Measurements from ENCODE around the gene BMP4.

BMP4 gene

GRCh38 chr14:53942970-53943750 lies 13.5 kb downstream of the BMP4 start:
- Histone ChIP-seq H3K9ac (ENCODE audit: low read length) (no peak overlapping the region), H3K27me3 (ENCODE audit: control insufficient read depth in 1 of 2, insufficient read depth in 2 of 2, low read length in 2 of 2) (peaks cover 0 to 9% of the 10 kb centered on the region in 2 donors), H3K27ac (ENCODE audit: low read depth, low read length) (no peak overlapping the region), H3K4me1 (ENCODE audit: insufficient read depth, low read length) (no peaks in the 10 kb centered on the region), H3K36me3 (ENCODE audit: insufficient read depth, low read length) (no peaks in the 10 kb centered on the region), H3K4me3 (ENCODE audit: low read depth in 1 of 2, low read length in 2 of 2) (no peak overlapping the region), H3K9me3 (ENCODE audit: low read length) (no peaks in the 10 kb centered on the region)

- no peaks in the 10 kb centered on the region for H3K4me1 ChIP-seq (ENCODE audit: insufficient read depth, low read length)
- no peak overlapping the region for H3K9ac ChIP-seq (ENCODE audit: low read length)
- H3K36me3 ChIP-seq (ENCODE audit: insufficient read depth, low read length): no peaks in the 10 kb centered on the region
- no peak overlapping the region for H3K4me3 ChIP-seq (ENCODE audit: low read depth in 1 of 2, low read length in 2 of 2)
- no peaks in the 10 kb centered on the region for H3K9me3 ChIP-seq (ENCODE audit: low read length)
- no peak overlapping the region for H3K27ac ChIP-seq (ENCODE audit: low read depth, low read length)
- H3K27me3 ChIP-seq (ENCODE audit: control insufficient read depth in 1 of 2, insufficient read depth in 2 of 2, low read length in 2 of 2): no peaks in the 10 kb centered on the region
These were observed 18.3 kb downstream of the BMP4 start for GRCh38 chr14:53938136-53938837.

DNA sequence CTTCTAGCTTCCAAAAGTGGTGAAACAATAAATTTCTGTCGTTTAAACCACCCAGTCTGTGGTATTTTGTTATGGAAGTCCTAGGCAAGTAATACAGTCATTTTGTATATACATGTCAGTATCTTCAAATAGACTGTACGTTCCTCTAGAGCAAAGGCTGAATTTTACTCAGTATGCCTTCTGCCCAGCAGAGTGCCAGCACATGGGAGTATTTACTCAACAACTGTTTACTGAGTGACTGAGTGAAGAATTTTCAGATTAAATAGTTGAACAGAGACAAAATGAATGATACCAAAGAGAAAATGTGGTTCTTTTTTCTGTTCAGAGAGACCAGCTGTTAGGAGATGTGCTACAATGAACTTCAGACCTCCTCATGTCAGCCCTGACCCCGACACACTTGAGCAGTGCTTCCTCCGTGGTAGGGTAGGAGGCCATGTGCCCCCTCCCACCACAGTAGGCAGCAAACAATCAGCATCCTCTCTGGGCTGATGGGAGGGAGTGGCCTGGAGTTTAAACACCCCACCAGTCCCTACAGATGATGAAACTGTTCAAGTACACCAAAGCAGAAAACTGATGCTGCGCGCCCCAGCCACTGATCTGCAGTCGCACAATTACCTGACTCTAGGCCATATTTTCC lies 21.7 kb downstream of the BMP4 start:
- no peaks in the 10 kb centered on the region for H3K4me1 ChIP-seq (ENCODE audit: insufficient read depth, low read length)
- H3K27me3 ChIP-seq (ENCODE audit: control insufficient read depth in 1 of 2, insufficient read depth in 2 of 2, low read length in 2 of 2): no peaks in the 10 kb centered on the region
- H3K27ac ChIP-seq (ENCODE audit: low read depth, low read length): no peak overlapping the region
- no peak overlapping the region for H3K9ac ChIP-seq (ENCODE audit: low read length)
- no peak overlapping the region for H3K4me3 ChIP-seq (ENCODE audit: low read depth in 1 of 2, low read length in 2 of 2)
- H3K36me3 ChIP-seq (ENCODE audit: insufficient read depth, low read length): no peaks in the 10 kb centered on the region
- no peaks in the 10 kb centered on the region for H3K9me3 ChIP-seq (ENCODE audit: low read length)

- Histone ChIP-seq H3K9me3 (ENCODE audit: low read length) (no peaks in the 10 kb centered on the region), H3K9ac (ENCODE audit: low read length) (no peak overlapping the region), H3K4me3 (ENCODE audit: low read depth in 1 of 2, low read length in 2 of 2) (no peak overlapping the region), H3K27me3 (ENCODE audit: control insufficient read depth in 1 of 2, insufficient read depth in 2 of 2, low read length in 2 of 2) (no peaks in the 10 kb centered on the region), H3K27ac (ENCODE audit: low read depth, low read length) (no peak overlapping the region), H3K4me1 (ENCODE audit: insufficient read depth, low read length) (no peaks in the 10 kb centered on the region), H3K36me3 (ENCODE audit: insufficient read depth, low read length) (no peaks in the 10 kb centered on the region)
These were observed 23.7 kb downstream of the BMP4 start for GRCh38 chr14:53932966-53933365.

GRCh38 chr14:53929871-53930715 lies 26.5 kb downstream of the BMP4 start:
- H3K36me3 ChIP-seq (ENCODE audit: insufficient read depth, low read length): no peaks in the 10 kb centered on the region
- no peak overlapping the region for H3K4me3 ChIP-seq (ENCODE audit: low read depth in 1 of 2, low read length in 2 of 2)
- no peak overlapping the region for H3K27ac ChIP-seq (ENCODE audit: low read depth, low read length)
- no peaks in the 10 kb centered on the region for H3K27me3 ChIP-seq (ENCODE audit: control insufficient read depth in 1 of 2, insufficient read depth in 2 of 2, low read length in 2 of 2)
- H3K9me3 ChIP-seq (ENCODE audit: low read length): no peaks in the 10 kb centered on the region
- H3K9ac ChIP-seq (ENCODE audit: low read length): no peak overlapping the region
- no peaks in the 10 kb centered on the region for H3K4me1 ChIP-seq (ENCODE audit: insufficient read depth, low read length)

DNA sequence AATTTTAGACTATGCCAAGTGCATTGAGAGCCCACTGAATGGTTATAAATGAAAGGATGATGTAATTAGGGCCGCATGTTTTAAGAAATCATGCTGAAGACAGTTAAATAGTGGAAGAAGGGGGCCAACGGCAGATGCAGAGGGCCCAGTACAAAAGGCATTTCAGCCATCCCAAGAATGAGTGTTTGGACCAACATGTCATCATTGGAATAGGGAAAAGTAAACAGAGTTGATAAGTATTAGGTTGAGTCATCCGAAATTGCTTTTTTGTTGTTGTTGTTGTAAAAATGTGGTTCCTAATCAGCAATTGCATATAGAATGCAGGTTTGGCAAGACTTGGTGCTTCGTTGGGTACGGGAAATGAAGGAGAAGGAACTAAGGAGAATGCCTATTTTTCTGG lies 29.5 kb downstream of the BMP4 start:
- H3K27ac ChIP-seq (ENCODE audit: low read depth, low read length): no peak overlapping the region

GRCh38 chr14:53925201-53925766 lies 31.3 kb downstream of the BMP4 start:
- no peak overlapping the region for H3K27ac ChIP-seq (ENCODE audit: low read depth, low read length)
- no peaks in the 10 kb centered on the region for H3K36me3 ChIP-seq (ENCODE audit: insufficient read depth, low read length)
- H3K27me3 ChIP-seq (ENCODE audit: control insufficient read depth in 1 of 2, insufficient read depth in 2 of 2, low read length in 2 of 2): no peaks in the 10 kb centered on the region
- H3K9me3 ChIP-seq (ENCODE audit: low read length): no peaks in the 10 kb centered on the region
- no peak overlapping the region for H3K4me3 ChIP-seq (ENCODE audit: low read depth in 1 of 2, low read length in 2 of 2)
- no peaks in the 10 kb centered on the region for H3K4me1 ChIP-seq (ENCODE audit: insufficient read depth, low read length)
- no peak overlapping the region for H3K9ac ChIP-seq (ENCODE audit: low read length)

More for the DNA sequence above, 29.5 kb downstream of the BMP4 start:
- no peaks in the 10 kb centered on the region for H3K9me3 ChIP-seq (ENCODE audit: low read length)
- no peaks in the 10 kb centered on the region for H3K36me3 ChIP-seq (ENCODE audit: insufficient read depth, low read length)
- H3K9ac ChIP-seq (ENCODE audit: low read length): no peak overlapping the region
- no peaks in the 10 kb centered on the region for H3K27me3 ChIP-seq (ENCODE audit: control insufficient read depth in 1 of 2, insufficient read depth in 2 of 2, low read length in 2 of 2)
- H3K4me1 ChIP-seq (ENCODE audit: insufficient read depth, low read length): no peaks in the 10 kb centered on the region
- H3K4me3 ChIP-seq (ENCODE audit: low read depth in 1 of 2, low read length in 2 of 2): no peak overlapping the region

DNA sequence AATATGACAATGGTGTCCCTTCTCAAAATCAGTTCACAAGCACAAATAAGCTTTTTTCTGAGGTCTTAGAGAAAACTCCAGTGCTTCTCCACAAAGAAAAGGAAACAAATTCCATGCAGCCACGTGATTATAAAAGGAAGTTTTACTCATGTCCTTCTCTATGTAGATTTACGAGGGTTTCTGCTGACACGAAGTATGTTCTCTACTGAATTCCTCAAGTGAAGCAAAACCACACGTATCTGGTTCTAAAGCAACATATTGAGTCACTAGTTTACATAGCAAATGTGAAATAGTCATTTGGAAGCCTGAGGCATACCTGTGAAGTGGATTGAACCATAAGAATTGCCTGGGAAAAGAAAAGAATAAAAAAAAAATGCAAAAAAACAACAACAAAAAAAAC lies 31.9 kb downstream of the BMP4 start:
- no peaks in the 10 kb centered on the region for H3K27me3 ChIP-seq (ENCODE audit: control insufficient read depth in 1 of 2, insufficient read depth in 2 of 2, low read length in 2 of 2)
- no peaks in the 10 kb centered on the region for H3K9me3 ChIP-seq (ENCODE audit: low read length)
- no peaks in the 10 kb centered on the region for H3K4me1 ChIP-seq (ENCODE audit: insufficient read depth, low read length)
- no peak overlapping the region for H3K9ac ChIP-seq (ENCODE audit: low read length)
- no peak overlapping the region for H3K4me3 ChIP-seq (ENCODE audit: low read depth in 1 of 2, low read length in 2 of 2)
- H3K27ac ChIP-seq (ENCODE audit: low read depth, low read length): no peak overlapping the region
- no peaks in the 10 kb centered on the region for H3K36me3 ChIP-seq (ENCODE audit: insufficient read depth, low read length)

DNA sequence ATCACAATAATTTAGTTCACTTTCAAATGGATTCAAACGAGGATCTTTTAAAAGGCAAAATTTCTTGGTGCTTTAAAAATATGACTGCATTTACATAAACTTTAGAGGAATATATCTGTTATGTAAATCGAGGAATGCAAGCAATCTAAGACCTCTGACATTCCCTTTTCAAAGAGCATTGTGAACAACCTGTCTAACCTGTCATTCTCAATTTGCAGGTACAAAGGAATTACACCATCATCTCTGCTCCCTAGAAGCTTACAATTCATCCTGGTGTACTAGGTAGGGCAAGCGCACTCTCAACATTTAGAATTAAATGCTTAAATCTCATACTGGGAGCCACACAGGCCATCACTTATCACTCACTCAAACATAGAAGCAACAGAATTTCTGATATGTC lies 35.6 kb downstream of the BMP4 start:
- Histone ChIP-seq H3K9me3 (ENCODE audit: low read length) (no peaks in the 10 kb centered on the region), H3K4me3 (ENCODE audit: low read depth in 1 of 2, low read length in 2 of 2) (no peak overlapping the region), H3K4me1 (ENCODE audit: insufficient read depth, low read length) (no peaks in the 10 kb centered on the region), H3K27ac (ENCODE audit: low read depth, low read length) (no peak overlapping the region), H3K27me3 (ENCODE audit: control insufficient read depth in 1 of 2, insufficient read depth in 2 of 2, low read length in 2 of 2) (no peaks in the 10 kb centered on the region), H3K9ac (ENCODE audit: low read length) (no peak overlapping the region), H3K36me3 (ENCODE audit: insufficient read depth, low read length) (no peaks in the 10 kb centered on the region)

- no peak overlapping the region for H3K27ac ChIP-seq (ENCODE audit: low read depth, low read length)
- no peaks in the 10 kb centered on the region for H3K27me3 ChIP-seq (ENCODE audit: control insufficient read depth in 1 of 2, insufficient read depth in 2 of 2, low read length in 2 of 2)
- H3K4me1 ChIP-seq (ENCODE audit: insufficient read depth, low read length): no peaks in the 10 kb centered on the region
- no peaks in the 10 kb centered on the region for H3K36me3 ChIP-seq (ENCODE audit: insufficient read depth, low read length)
- H3K4me3 ChIP-seq (ENCODE audit: low read depth in 1 of 2, low read length in 2 of 2): no peak overlapping the region
- H3K9me3 ChIP-seq (ENCODE audit: low read length): no peaks in the 10 kb centered on the region
- H3K9ac ChIP-seq (ENCODE audit: low read length): no peak overlapping the region
These were observed 40.4 kb downstream of the BMP4 start for GRCh38 chr14:53916239-53916638.

All from muscle layer of colon (tissue), 2 donors.